Caco-2 (cell line): ENCODE data around the gene USP40. TPM values are rescaled to one million over a fixed set of nuclear protein-coding genes. Genes with fewer than 3 reads are reported as not detected.

Source experiments
- BruUV-seq: library from RNA; stranded (reverse); fragments of 400-500 nt; replicated peaks from 2 replicates; lab custom pipeline; 2021; lab: Mats Ljungman, UMichigan
- CTCF ChIA-PET: fragments of 300-600 bp; sonication (Branson Sonifier 250); formaldehyde crosslinking; loops from one replicate; lab custom pipeline; 2022; ENCODE audit warnings: antibody characterized with exemption; lab: Charles Lee
- POLR2A ChIA-PET: fragments of 300-600 bp; sonication (Branson Sonifier 250); formaldehyde crosslinking; loops from one replicate; lab custom pipeline; 2022; ENCODE audit warnings: antibody characterized with exemption; lab: Charles Lee
- DNase-seq, 2 experiments: peaks; one replicate each; pipeline versions ENCODE4 v3.0.0 to v3.0.0-alpha.2; 2020 to 2022
- H3K27me3 ChIP-seq: replicated peaks from 2 replicates; pipeline ENCODE4 v1.6.0; 2011; ENCODE audit warnings: low read length; ENCODE audit not compliant: control insufficient read depth, insufficient read depth
- H3K36me3 ChIP-seq: 2 replicates; pipeline ENCODE4 v1.5.1; 2011; ENCODE audit warnings: low read length; ENCODE audit not compliant: control insufficient read depth, insufficient read depth
- H3K4me1 ChIP-seq: fragments of 250-450 bp; sonication (Bioruptor Pico); 2 replicates; pipeline ENCODE4 v1.5.1; 2020; ENCODE audit warnings: mild to moderate bottlenecking
- H3K4me3 ChIP-seq: 2 replicates; pipeline ENCODE4 v1.5.1; 2011; ENCODE audit warnings: low read depth, mild to moderate bottlenecking, control low read depth, low read length
- H3K9me3 ChIP-seq: fragments of 250-450 bp; sonication (Bioruptor Pico); 2 replicates; pipeline ENCODE4 v1.5.1; 2020; ENCODE audit warnings: mild to moderate bottlenecking, moderate library complexity
- H3K27ac Mint-ChIP-seq: one replicate; pipeline ENCODE4 v1.8.0; 2022; ENCODE audit warnings: mixed read lengths; ENCODE audit not compliant: unreplicated experiment
- H3K27me3 Mint-ChIP-seq: one replicate; pipeline ENCODE4 v1.8.0; 2022; ENCODE audit warnings: mixed read lengths; ENCODE audit not compliant: insufficient read depth, unreplicated experiment
- H3K36me3 Mint-ChIP-seq: one replicate; pipeline ENCODE4 v1.8.0; 2022; ENCODE audit warnings: mild to moderate bottlenecking, mixed read lengths; ENCODE audit not compliant: insufficient read depth, unreplicated experiment
- H3K4me1 Mint-ChIP-seq: one replicate; pipeline ENCODE4 v1.8.0; 2022; ENCODE audit warnings: low read depth, mixed read lengths; ENCODE audit not compliant: unreplicated experiment
- H3K4me3 Mint-ChIP-seq: one replicate; pipeline ENCODE4 v1.8.0; 2022; ENCODE audit warnings: mild to moderate bottlenecking, moderate library complexity, mixed read lengths; ENCODE audit not compliant: unreplicated experiment
- H3K9me3 Mint-ChIP-seq: one replicate; pipeline ENCODE4 v1.8.0; 2022; ENCODE audit warnings: mixed read lengths; ENCODE audit not compliant: unreplicated experiment
- CTCF ChIP-seq, 2 experiments: fragments of 200-600 bp in 1 of 2; IDR thresholded peaks; 1 replicate in 1 of 2; 2 replicates in 1 of 2; pipeline versions ENCODE4 v1.5.1 to v1.8.0; 2011 to 2022; ENCODE audit warnings: antibody characterized with exemption in 1 of 2, control low read depth in 1 of 2, inconsistent platforms in 1 of 2, low read depth in 1 of 2, low read length in 1 of 2, mild to moderate bottlenecking in 1 of 2, moderate library complexity in 1 of 2; ENCODE audit not compliant: insufficient read depth in 1 of 2, severe bottlenecking in 1 of 2, unreplicated experiment in 1 of 2
- intact Hi-C: fragments of 100-400 bp; cut with micrococcal nuclease; formaldehyde crosslinking; loops from one replicate; pipeline ENCODE4 v1.10.0; 2022; ENCODE audit not compliant: unreplicated experiment
- total RNA-seq: library from RNA; stranded (reverse); gene quantifications from 2 replicates; pipeline ENCODE4 v1.2.3, GENCODE V29; 2022

The USP40 gene
- total RNA-seq, 1 experiment from 2014 or later, result 27.8 TPM

GRCh38 chr2:233476651-233477547 is 89.7 kb downstream of the USP40 start:
- Histone ChIP-seq H3K4me1 (no peaks in the 10 kb centered on the region), H3K27me3 (no peaks in the 10 kb centered on the region), H3K9me3 (no peaks in the 10 kb centered on the region), H3K36me3 (no peaks in the 10 kb centered on the region), H3K4me3 (no peak overlapping the region)
- BruUV-seq, result no TSS peak
- CTCF ChIA-PET, result no interaction called here
- peaks cover 66% of the 10 kb centered on the region for H3K36me3 Mint-ChIP-seq
- POLR2A ChIA-PET, result no interaction called here
- H3K4me3 Mint-ChIP-seq, result no peak overlapping the region
- intact Hi-C loops, result no loop called here
- no peaks in the 10 kb centered on the region for H3K27me3 Mint-ChIP-seq
- no peak overlapping the region for H3K27ac Mint-ChIP-seq
- DNase-seq, result no peak
- no peaks in the 10 kb centered on the region for H3K9me3 Mint-ChIP-seq
- TF ChIP-seq CTCF (IDR thresholded peaks at IDR 0.05; ENCODE audit: insufficient read depth in 1 of 2, low read depth in 1 of 2, low read length in 1 of 2, severe bottlenecking in 1 of 2, unreplicated experiment in 1 of 2), result no peak
- peaks cover 7% of the 10 kb centered on the region for H3K4me1 Mint-ChIP-seq

- Mint-ChIP-seq H3K36me3 (peaks cover 67% of the 10 kb centered on the region), H3K27ac (no peak overlapping the region), H3K9me3 (no peaks in the 10 kb centered on the region), H3K4me1 (peaks cover 7% of the 10 kb centered on the region), H3K27me3 (no peaks in the 10 kb centered on the region), H3K4me3 (no peak overlapping the region)
- CTCF ChIA-PET, result no interaction called here
- DNase-seq, result no peak
- Histone ChIP-seq H3K27me3 (no peaks in the 10 kb centered on the region), H3K9me3 (no peaks in the 10 kb centered on the region), H3K4me3 (no peak overlapping the region), H3K36me3 (no peaks in the 10 kb centered on the region), H3K4me1 (no peaks in the 10 kb centered on the region)
- POLR2A ChIA-PET, result no interaction called here
- no TSS peak for BruUV-seq
- intact Hi-C loops, result no loop called here
- no peak for TF ChIP-seq CTCF (IDR thresholded peaks at IDR 0.05; ENCODE audit: insufficient read depth in 1 of 2, low read depth in 1 of 2, low read length in 1 of 2, severe bottlenecking in 1 of 2, unreplicated experiment in 1 of 2)
These were observed 90.5 kb downstream of the USP40 start for GRCh38 chr2:233476063-233476410.

- intact Hi-C loops, result no loop called here
- CTCF ChIA-PET, result no interaction called here
- no TSS peak for BruUV-seq
These were observed 92.0 kb downstream of the USP40 start for GRCh38 chr2:233474308-233475160.

More at GRCh38 chr2:233474308-233475160, 92.0 kb downstream of the USP40 start:
- H3K9me3 ChIP-seq, result no peaks in the 10 kb centered on the region
- Mint-ChIP-seq H3K27me3 (no peaks in the 10 kb centered on the region), H3K36me3 (peaks cover 67% of the 10 kb centered on the region), H3K4me3 (no peak overlapping the region), H3K27ac (no peak overlapping the region), H3K9me3 (no peaks in the 10 kb centered on the region), H3K4me1 (no peaks in the 10 kb centered on the region)
- no peaks in the 10 kb centered on the region for H3K36me3 ChIP-seq
- H3K27me3 ChIP-seq, result no peaks in the 10 kb centered on the region
- POLR2A ChIA-PET, result no interaction called here
- H3K4me1 ChIP-seq, result no peaks in the 10 kb centered on the region
- no peak for DNase-seq
- no peak overlapping the region for H3K4me3 ChIP-seq
- TF ChIP-seq CTCF (IDR thresholded peaks at IDR 0.05; ENCODE audit: insufficient read depth in 1 of 2, low read depth in 1 of 2, low read length in 1 of 2, severe bottlenecking in 1 of 2, unreplicated experiment in 1 of 2), result no peak
